Liver (tissue), 9 donors: ENCODE data around the gene RBMS3. TPM values are rescaled to one million over a fixed set of nuclear protein-coding genes. Genes with fewer than 3 reads are reported as not detected.
A peak's percentile ranks its signal among the peaks of the same experiment; 100 is the strongest.

Source experiments
- DNase-seq: peaks from one replicate; pipeline ENCODE4 v3.0.0-alpha.2; 2017; ENCODE audit warnings: low spot score
- H3K27ac ChIP-seq, 2 donors: one replicate each; pipeline ENCODE4 v1.7.0; 2013; ENCODE audit warnings: inconsistent platforms in 2 of 2, low read length in 2 of 2, control low read depth in 1 of 2, low read depth in 1 of 2, mild to moderate bottlenecking in 1 of 2
- H3K27me3 ChIP-seq, 4 donors: one replicate each; pipeline versions ENCODE4 v1.6.1 to v1.7.0; 2013; ENCODE audit warnings: low read length in 3 of 4, inconsistent platforms in 1 of 4, mild to moderate bottlenecking in 1 of 4, moderate library complexity in 1 of 4; ENCODE audit not compliant: control insufficient read depth in 4 of 4, insufficient read depth in 4 of 4
- H3K36me3 ChIP-seq, 4 donors: one replicate each; pipeline versions ENCODE4 v1.6.1 to v1.7.0; 2013; ENCODE audit warnings: low read length in 3 of 4, mild to moderate bottlenecking in 3 of 4, low read depth in 1 of 4, moderate library complexity in 1 of 4; ENCODE audit not compliant: control insufficient read depth in 4 of 4, insufficient read depth in 3 of 4
- H3K4me1 ChIP-seq, 4 donors: one replicate each; pipeline versions ENCODE4 v1.6.1 to v1.7.0; 2013; ENCODE audit warnings: low read length in 3 of 4, mild to moderate bottlenecking in 3 of 4, moderate library complexity in 1 of 4; ENCODE audit not compliant: control insufficient read depth in 4 of 4, insufficient read depth in 4 of 4
- H3K4me3 ChIP-seq, 3 donors: one replicate each; pipeline versions ENCODE4 v1.6.1 to v1.7.0; 2013; ENCODE audit warnings: low read length in 3 of 3, control low read depth in 1 of 3, low read depth in 1 of 3, mild to moderate bottlenecking in 1 of 3
- H3K9ac ChIP-seq, 2 donors: one replicate each; pipeline ENCODE4 v1.7.0; 2013; ENCODE audit warnings: low read length in 2 of 2, mild to moderate bottlenecking in 2 of 2, moderate library complexity in 2 of 2, control low read depth in 1 of 2, low read depth in 1 of 2
- H3K9me3 ChIP-seq, 4 donors: one replicate each; pipeline versions ENCODE4 v1.6.1 to v1.7.0; 2013; ENCODE audit warnings: low read length in 3 of 4; ENCODE audit not compliant: control insufficient read depth in 4 of 4
- EGR1 ChIP-seq, 2 donors: IDR thresholded peaks; 2 replicates each; pipeline ENCODE4 v1.6.1; 2016 to 2018; ENCODE audit warnings: antibody characterized with exemption in 2 of 2, low read depth in 2 of 2
- FOXA1 ChIP-seq: IDR thresholded peaks from 2 replicates; pipeline ENCODE4 v1.6.1; 2016; ENCODE audit warnings: antibody characterized with exemption
- FOXA2 ChIP-seq: IDR thresholded peaks from 2 replicates; pipeline ENCODE4 v1.6.1; 2016; ENCODE audit warnings: antibody characterized with exemption
- JUND ChIP-seq, 2 donors: IDR thresholded peaks; 2 replicates each; pipeline ENCODE4 v1.6.1; 2016; ENCODE audit warnings: antibody characterized with exemption in 2 of 2
- RXRA ChIP-seq, 2 donors: IDR thresholded peaks; 2 replicates each; pipeline ENCODE4 v1.6.1; 2017 to 2018; ENCODE audit warnings: antibody characterized with exemption in 2 of 2, mild to moderate bottlenecking in 1 of 2
- TAF1 ChIP-seq: conservative IDR thresholded peaks from 2 replicates; pipeline ENCODE4 v1.6.1; 2016; ENCODE audit warnings: antibody characterized with exemption, mild to moderate bottlenecking
- YY1 ChIP-seq: IDR thresholded peaks from 2 replicates; pipeline ENCODE4 v1.6.1; 2016; ENCODE audit warnings: antibody characterized with exemption, mild to moderate bottlenecking
- WGBS: extraction: QIAGEN DNeasy Blood & Tissue Kit; methylation state at CpG from one replicate; pipeline ENCODE4 v1.1.7; 2013; 5-methylcytosine and 5-hydroxymethylcytosine counted together
- polyA plus RNA-seq, 2 donors: library from polyadenylated mRNA; stranded (reverse) in 1 of 2; unstranded in 1 of 2; fragments of 200-250 nt in 1 of 2; fragments of >200 nt in 1 of 2; fragmentation: Nextera tagmentation in 1 of 2; extraction: Ambion mirVana in 1 of 2; gene quantifications; one replicate each; pipeline versions ENCODE4 v1.2.1 to v1.2.3, GENCODE V29; 2013 to 2015
- total RNA-seq, 2 donors: library from RNA; depleted of rRNA; stranded (reverse); fragments of >200 nt; gene quantifications; one replicate each; pipeline ENCODE4 v1.2.3, GENCODE V29; 2014
- TF ChIP-seq, protein P1 (sequence below): IDR thresholded peaks from 2 replicates; pipeline ENCODE4 v1.6.1; 2016; ENCODE audit warnings: antibody characterized with exemption
- TF ChIP-seq, protein P2 (sequence below): IDR thresholded peaks from 2 replicates; pipeline ENCODE4 v1.6.1; 2016; ENCODE audit warnings: antibody characterized with exemption
- TF ChIP-seq, protein P3 (sequence below): IDR thresholded peaks from 2 replicates; pipeline ENCODE4 v1.6.1; 2016; ENCODE audit warnings: antibody characterized with exemption
- TF ChIP-seq, protein P4 (sequence below): IDR thresholded peaks from 2 replicates; pipeline ENCODE4 v1.6.1; 2016; ENCODE audit warnings: antibody characterized with exemption, mild to moderate bottlenecking
- donor health status: healthy.
- donor health status: healthy.
- donor health status: healthy.
- donor health status: healthy.
- donor health status: healthy.

The RBMS3 gene
- total and polyA plus RNA-seq, 4 donors: 1.2 to 14.9 (median 9.3) TPM

DNA sequence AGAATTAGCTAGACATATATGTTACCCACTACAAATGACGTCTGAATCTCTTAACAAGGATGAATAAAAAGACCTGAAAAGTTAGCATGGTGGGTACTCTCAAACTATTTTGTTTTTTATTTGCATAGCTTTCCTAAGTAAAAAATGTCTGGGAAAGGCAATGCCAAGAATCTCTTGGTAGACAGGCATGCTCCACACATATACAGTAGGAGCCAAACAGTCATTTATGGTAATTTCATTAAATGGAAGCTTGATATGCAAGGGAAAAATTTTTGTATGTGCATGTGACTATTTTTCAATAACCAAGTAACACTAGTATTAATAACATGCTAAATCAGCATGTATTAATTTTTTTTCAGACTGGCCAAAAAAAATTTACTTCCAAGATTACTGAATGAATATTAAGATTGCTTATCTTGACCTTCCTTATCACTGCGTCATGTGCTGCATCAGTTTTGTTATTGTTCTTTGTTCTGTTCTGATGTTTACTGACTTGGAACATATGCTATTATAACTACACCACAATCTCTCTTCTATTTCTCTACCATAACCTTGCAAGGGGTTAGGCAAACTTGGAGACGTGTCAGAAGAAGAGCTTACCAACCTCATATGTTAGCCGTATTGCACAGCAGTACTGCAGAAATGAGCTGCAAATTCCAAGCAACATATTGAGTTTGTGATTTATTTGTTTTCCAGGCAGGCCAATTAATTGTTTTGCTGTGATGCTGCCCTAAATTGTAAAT lies 255.3 kb downstream of the RBMS3 start:
- no peaks in the 10 kb centered on the region for H3K27me3 ChIP-seq
- TF ChIP-seq EGR1 (IDR thresholded peaks at IDR 0.05; ENCODE audit: low read depth in 2 of 2) (no peak), RXRA (IDR thresholded peaks at IDR 0.05) (no peak)
- no peak for DNase-seq
- no peak overlapping the region for H3K9ac ChIP-seq
- H3K4me3 ChIP-seq: no peak overlapping the region
- no peaks in the 10 kb centered on the region for H3K9me3 ChIP-seq
- no peaks in the 10 kb centered on the region for H3K36me3 ChIP-seq
- WGBS: 81% methylated on average over 4 of the region's 4 CpGs
- H3K27ac ChIP-seq: no peak overlapping the region
- no peaks in the 10 kb centered on the region for H3K4me1 ChIP-seq

DNA sequence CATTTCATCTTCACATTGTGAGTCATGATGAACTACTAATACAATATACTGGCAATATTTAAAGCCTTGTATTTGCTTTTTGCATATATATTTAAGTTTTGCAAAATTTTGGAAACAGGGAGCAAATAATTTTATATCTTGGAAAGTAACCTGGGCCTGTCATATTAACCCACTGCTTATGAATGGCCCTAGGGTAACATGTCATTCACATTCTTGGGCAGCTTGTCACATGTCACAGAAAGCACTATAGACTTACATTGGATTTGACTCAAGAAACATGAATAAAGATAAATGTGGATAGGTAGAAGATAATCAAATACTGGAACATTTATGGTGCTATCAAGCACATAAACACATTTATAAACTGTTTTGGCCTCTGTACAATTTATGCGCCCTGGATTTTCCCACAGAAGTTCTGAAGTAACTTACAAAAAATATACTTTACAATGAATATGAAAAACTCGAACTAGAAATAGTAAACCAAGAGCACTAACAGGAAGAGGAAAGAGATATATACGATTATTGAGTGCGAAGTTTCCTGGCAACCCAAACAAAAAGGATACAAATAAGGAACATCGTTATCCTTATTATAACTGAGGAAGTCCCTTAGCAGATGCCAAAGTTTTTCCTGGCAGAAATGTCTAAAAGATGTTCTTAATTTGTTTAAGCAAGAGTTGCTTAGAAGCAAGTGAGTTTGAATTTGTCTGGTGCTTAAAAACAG lies 257.2 kb downstream of the RBMS3 start:
- WGBS: 70% methylated on average over 5 of the region's 5 CpGs
- no peak overlapping the region for H3K9ac ChIP-seq
- H3K9me3 ChIP-seq: no peaks in the 10 kb centered on the region
- TF ChIP-seq JUND (IDR thresholded peaks at IDR 0.05): no peak
- no peak for DNase-seq
- peak overlapping the region in 1 of 2 donors; percentile 12 for H3K27ac ChIP-seq
- no peaks in the 10 kb centered on the region for H3K27me3 ChIP-seq
- H3K36me3 ChIP-seq: no peaks in the 10 kb centered on the region
- H3K4me1 ChIP-seq: no peaks in the 10 kb centered on the region
- H3K4me3 ChIP-seq: no peak overlapping the region

DNA sequence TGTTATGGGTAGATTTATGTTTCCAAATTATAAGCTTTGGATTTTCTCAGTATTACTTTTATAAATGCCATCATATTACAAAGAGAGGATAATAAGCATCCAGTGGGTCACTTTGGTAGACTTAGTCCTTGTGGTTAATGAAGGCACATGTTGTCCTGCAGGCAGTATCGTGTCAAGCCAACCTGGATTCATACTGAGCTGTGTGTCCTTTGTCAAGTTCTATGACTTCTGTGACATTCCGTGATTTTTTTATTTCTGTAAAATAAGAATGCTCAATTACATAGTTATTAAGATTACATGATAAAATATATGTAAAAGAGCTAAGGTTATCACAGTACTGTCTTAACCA lies 257.7 kb downstream of the RBMS3 start:
- Histone ChIP-seq H3K9ac (no peak overlapping the region), H3K36me3 (no peaks in the 10 kb centered on the region), H3K27ac (no peak overlapping the region), H3K4me1 (no peaks in the 10 kb centered on the region), H3K4me3 (no peak overlapping the region), H3K27me3 (no peaks in the 10 kb centered on the region), H3K9me3 (no peaks in the 10 kb centered on the region)
- no peak for DNase-seq
- 77% methylated on average over 2 of the region's 2 CpGs for WGBS
- TF ChIP-seq, protein P1, sequence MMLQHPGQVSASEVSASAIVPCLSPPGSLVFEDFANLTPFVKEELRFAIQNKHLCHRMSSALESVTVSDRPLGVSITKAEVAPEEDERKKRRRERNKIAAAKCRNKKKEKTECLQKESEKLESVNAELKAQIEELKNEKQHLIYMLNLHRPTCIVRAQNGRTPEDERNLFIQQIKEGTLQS: no peak
- TF ChIP-seq FOXA2 (no peak), YY1 (no peak), TAF1 (no peak), JUND (IDR thresholded peaks at IDR 0.05) (no peak), FOXA1 (no peak)
- TF ChIP-seq, protein P2, sequence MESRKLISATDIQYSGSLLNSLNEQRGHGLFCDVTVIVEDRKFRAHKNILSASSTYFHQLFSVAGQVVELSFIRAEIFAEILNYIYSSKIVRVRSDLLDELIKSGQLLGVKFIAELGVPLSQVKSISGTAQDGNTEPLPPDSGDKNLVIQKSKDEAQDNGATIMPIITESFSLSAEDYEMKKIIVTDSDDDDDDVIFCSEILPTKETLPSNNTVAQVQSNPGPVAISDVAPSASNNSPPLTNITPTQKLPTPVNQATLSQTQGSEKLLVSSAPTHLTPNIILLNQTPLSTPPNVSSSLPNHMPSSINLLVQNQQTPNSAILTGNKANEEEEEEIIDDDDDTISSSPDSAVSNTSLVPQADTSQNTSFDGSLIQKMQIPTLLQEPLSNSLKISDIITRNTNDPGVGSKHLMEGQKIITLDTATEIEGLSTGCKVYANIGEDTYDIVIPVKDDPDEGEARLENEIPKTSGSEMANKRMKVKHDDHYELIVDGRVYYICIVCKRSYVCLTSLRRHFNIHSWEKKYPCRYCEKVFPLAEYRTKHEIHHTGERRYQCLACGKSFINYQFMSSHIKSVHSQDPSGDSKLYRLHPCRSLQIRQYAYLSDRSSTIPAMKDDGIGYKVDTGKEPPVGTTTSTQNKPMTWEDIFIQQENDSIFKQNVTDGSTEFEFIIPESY: no peak
- TF ChIP-seq, protein P3, sequence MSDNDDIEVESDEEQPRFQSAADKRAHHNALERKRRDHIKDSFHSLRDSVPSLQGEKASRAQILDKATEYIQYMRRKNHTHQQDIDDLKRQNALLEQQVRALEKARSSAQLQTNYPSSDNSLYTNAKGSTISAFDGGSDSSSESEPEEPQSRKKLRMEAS: no peak
- TF ChIP-seq, protein P4, sequence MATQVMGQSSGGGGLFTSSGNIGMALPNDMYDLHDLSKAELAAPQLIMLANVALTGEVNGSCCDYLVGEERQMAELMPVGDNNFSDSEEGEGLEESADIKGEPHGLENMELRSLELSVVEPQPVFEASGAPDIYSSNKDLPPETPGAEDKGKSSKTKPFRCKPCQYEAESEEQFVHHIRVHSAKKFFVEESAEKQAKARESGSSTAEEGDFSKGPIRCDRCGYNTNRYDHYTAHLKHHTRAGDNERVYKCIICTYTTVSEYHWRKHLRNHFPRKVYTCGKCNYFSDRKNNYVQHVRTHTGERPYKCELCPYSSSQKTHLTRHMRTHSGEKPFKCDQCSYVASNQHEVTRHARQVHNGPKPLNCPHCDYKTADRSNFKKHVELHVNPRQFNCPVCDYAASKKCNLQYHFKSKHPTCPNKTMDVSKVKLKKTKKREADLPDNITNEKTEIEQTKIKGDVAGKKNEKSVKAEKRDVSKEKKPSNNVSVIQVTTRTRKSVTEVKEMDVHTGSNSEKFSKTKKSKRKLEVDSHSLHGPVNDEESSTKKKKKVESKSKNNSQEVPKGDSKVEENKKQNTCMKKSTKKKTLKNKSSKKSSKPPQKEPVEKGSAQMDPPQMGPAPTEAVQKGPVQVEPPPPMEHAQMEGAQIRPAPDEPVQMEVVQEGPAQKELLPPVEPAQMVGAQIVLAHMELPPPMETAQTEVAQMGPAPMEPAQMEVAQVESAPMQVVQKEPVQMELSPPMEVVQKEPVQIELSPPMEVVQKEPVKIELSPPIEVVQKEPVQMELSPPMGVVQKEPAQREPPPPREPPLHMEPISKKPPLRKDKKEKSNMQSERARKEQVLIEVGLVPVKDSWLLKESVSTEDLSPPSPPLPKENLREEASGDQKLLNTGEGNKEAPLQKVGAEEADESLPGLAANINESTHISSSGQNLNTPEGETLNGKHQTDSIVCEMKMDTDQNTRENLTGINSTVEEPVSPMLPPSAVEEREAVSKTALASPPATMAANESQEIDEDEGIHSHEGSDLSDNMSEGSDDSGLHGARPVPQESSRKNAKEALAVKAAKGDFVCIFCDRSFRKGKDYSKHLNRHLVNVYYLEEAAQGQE: no peak
